ENCODE results near the gene DNTTIP2. TPM values are rescaled to one million over a fixed set of nuclear protein-coding genes. Genes with fewer than 3 reads are reported as not detected.

Gene DNTTIP2
- total and polyA plus RNA-seq, 2 donors (not counting 3 experiments of a cell fraction or from before 2014, with no cell fraction given): 8.0 to 53.7 TPM

DNA sequence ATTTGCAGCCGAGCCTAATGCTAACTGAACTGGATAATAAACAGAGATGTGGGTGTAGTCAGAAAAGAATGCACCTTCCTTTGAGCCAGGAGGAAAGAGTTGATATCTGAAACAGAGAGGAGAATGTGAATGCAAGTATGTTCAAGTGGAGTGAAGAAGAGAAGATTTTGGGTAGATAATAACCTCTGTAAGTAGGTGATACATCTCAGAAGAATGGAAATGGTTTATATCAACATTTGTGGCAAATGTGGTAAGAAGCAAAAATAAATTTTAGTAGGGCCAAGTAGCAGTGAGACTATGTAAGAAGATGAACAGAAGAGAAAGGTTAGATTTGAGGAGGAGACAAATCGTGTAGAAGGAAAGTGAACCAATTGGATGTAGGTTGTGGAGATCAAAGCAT lies 1.7 kb upstream of the DNTTIP2 start:
- H3K9me3 ChIP-seq (replicated peaks; ENCODE audit: control insufficient read depth, insufficient read depth, low read length): no peaks in the 10 kb centered on the region
- H3K79me2 ChIP-seq (ENCODE audit: control insufficient read depth, insufficient read depth, low read length): peaks cover 32% of the 10 kb centered on the region
- FAIRE-seq: no peak
- peaks cover 30% of the 10 kb centered on the region for H3K4me1 ChIP-seq (ENCODE audit: control insufficient read depth, extremely low read depth, insufficient read depth, low read length)
- H3K4me2 ChIP-seq (ENCODE audit: insufficient read depth, low read length): no peak overlapping the region
- DNase-seq (ENCODE audit: low read depth, low spot score): no peak
- BruUV-seq (replicated peaks): no TSS peak
- H3K36me3 ChIP-seq (ENCODE audit: control insufficient read depth in 2 of 2, extremely low read depth in 1 of 2, insufficient read depth in 2 of 2, low read length in 2 of 2): peaks cover 4 to 10% of the 10 kb centered on the region in 2 experiments
- no peak for TF ChIP-seq FOS (IDR thresholded peaks at IDR 0.05; ENCODE audit: borderline replicate concordance, insufficient read depth, low read length)
- no peak for TF ChIP-seq MYC (IDR thresholded peaks at IDR 0.05; ENCODE audit: low read depth, low read length)
- no peak for TF ChIP-seq EZH2 (IDR thresholded peaks at IDR 0.05; ENCODE audit: borderline replicate concordance, low read depth, low read length, severe bottlenecking)
- TF ChIP-seq, protein P1, sequence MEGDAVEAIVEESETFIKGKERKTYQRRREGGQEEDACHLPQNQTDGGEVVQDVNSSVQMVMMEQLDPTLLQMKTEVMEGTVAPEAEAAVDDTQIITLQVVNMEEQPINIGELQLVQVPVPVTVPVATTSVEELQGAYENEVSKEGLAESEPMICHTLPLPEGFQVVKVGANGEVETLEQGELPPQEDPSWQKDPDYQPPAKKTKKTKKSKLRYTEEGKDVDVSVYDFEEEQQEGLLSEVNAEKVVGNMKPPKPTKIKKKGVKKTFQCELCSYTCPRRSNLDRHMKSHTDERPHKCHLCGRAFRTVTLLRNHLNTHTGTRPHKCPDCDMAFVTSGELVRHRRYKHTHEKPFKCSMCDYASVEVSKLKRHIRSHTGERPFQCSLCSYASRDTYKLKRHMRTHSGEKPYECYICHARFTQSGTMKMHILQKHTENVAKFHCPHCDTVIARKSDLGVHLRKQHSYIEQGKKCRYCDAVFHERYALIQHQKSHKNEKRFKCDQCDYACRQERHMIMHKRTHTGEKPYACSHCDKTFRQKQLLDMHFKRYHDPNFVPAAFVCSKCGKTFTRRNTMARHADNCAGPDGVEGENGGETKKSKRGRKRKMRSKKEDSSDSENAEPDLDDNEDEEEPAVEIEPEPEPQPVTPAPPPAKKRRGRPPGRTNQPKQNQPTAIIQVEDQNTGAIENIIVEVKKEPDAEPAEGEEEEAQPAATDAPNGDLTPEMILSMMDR (IDR thresholded peaks at IDR 0.05; ENCODE audit: extremely low read depth in 1 of 2, insufficient read depth in 1 of 2, low read depth in 1 of 2, low read length in 2 of 2): no peak
- TF ChIP-seq, protein P2, sequence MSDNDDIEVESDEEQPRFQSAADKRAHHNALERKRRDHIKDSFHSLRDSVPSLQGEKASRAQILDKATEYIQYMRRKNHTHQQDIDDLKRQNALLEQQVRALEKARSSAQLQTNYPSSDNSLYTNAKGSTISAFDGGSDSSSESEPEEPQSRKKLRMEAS (IDR thresholded peaks at IDR 0.05; ENCODE audit: insufficient read depth, insufficient read length): no peak
- TF ChIP-seq POLR2AphosphoS5 (IDR thresholded peaks at IDR 0.05; ENCODE audit: insufficient read depth, low read depth, low read length): no peak
- TF ChIP-seq POLR2A (IDR thresholded peaks at IDR 0.05; ENCODE audit: low read depth, low read length): no peak
- TF ChIP-seq JUN (IDR thresholded peaks at IDR 0.05; ENCODE audit: borderline replicate concordance, insufficient read depth, insufficient read length, low read depth): no peak
- no peak for TF ChIP-seq GATA2 (IDR thresholded peaks at IDR 0.05; ENCODE audit: insufficient read depth, insufficient read length, low read depth, low read length)
- no peak overlapping the region for H2AFZ ChIP-seq (ENCODE audit: low read depth, low read length)
- dilution Hi-C loops (cut with MboI; ENCODE audit: extremely low pct_ligation_motif_present, low sequenced_read_pairs): no loop called here
- H3K4me3 ChIP-seq (replicated peaks in 1 of 3; ENCODE audit: insufficient read depth in 1 of 3, low read depth in 1 of 3, low read length in 3 of 3): no peak overlapping the region
- H3K9ac ChIP-seq (replicated peaks; ENCODE audit: extremely low read depth, insufficient read depth, low read length): no peak overlapping the region
- no peaks in the 10 kb centered on the region for H3K9me1 ChIP-seq (replicated peaks; ENCODE audit: control insufficient read depth, extremely low read depth, insufficient read depth, low read length)
- H3K27ac ChIP-seq (ENCODE audit: insufficient read depth, low read depth, low read length): no peak overlapping the region
- intact Hi-C loops (cut with micrococcal nuclease): loop anchor here (2.0 kb wide), 1 partner anchor 28 kb away; the partner anchor contains the start of gene GCLM
- no peaks in the 10 kb centered on the region for H3K27me3 ChIP-seq (ENCODE audit: control insufficient read depth in 2 of 2, insufficient read depth in 2 of 2, low read length in 2 of 2)
- ChIA-PET CTCF (no interaction called here), POLR2A (no interaction called here)
- no peaks in the 10 kb centered on the region for H4K20me1 ChIP-seq (replicated peaks; ENCODE audit: control insufficient read depth, extremely low read depth, insufficient read depth, low read length)
